ENCODE measurements around the gene PPIF.

Gene PPIF

DNA sequence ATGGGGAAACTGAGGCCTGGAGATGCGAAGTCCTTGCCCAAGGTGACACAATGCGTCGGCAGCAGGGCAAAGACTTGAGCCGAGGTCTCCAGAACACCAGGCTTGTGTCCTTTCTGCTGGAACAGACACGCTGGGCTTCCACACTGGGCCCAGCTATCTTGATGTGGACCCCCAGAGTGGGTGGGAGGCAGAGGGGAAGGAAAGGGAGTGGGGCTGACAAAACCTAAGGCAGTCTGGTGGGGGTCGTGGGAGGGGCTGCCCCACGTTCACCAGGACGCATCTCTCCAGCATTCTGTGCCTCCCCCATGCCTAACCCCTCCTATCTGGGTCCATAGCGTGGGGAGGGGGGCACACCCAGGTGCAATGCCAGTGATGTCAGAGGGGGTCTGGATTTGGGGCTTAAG is 38.1 kb downstream of the PPIF start:
- DNase-seq (ENCODE audit: low read depth): no peak
- TF ChIP-seq, protein P1, sequence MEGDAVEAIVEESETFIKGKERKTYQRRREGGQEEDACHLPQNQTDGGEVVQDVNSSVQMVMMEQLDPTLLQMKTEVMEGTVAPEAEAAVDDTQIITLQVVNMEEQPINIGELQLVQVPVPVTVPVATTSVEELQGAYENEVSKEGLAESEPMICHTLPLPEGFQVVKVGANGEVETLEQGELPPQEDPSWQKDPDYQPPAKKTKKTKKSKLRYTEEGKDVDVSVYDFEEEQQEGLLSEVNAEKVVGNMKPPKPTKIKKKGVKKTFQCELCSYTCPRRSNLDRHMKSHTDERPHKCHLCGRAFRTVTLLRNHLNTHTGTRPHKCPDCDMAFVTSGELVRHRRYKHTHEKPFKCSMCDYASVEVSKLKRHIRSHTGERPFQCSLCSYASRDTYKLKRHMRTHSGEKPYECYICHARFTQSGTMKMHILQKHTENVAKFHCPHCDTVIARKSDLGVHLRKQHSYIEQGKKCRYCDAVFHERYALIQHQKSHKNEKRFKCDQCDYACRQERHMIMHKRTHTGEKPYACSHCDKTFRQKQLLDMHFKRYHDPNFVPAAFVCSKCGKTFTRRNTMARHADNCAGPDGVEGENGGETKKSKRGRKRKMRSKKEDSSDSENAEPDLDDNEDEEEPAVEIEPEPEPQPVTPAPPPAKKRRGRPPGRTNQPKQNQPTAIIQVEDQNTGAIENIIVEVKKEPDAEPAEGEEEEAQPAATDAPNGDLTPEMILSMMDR (IDR thresholded peaks at IDR 0.05; ENCODE audit: low read depth, low read length, missing control alignments): no peak
- in situ Hi-C loops (cut with HindIII; ENCODE audit: low sequenced_read_pairs): no loop called here
- H3K4me3 ChIP-seq (ENCODE audit: low read depth, low read length): no peak overlapping the region

GRCh38 chr10:79385804-79386531 is 38.7 kb downstream of the PPIF start:
- H3K4me3 ChIP-seq (ENCODE audit: low read depth, low read length): no peak overlapping the region
- in situ Hi-C loops (cut with HindIII; ENCODE audit: low sequenced_read_pairs): no loop called here
- DNase-seq (ENCODE audit: low read depth): no peak
- TF ChIP-seq, protein P1 (IDR thresholded peaks at IDR 0.05; ENCODE audit: low read depth, low read length, missing control alignments): no peak

DNA sequence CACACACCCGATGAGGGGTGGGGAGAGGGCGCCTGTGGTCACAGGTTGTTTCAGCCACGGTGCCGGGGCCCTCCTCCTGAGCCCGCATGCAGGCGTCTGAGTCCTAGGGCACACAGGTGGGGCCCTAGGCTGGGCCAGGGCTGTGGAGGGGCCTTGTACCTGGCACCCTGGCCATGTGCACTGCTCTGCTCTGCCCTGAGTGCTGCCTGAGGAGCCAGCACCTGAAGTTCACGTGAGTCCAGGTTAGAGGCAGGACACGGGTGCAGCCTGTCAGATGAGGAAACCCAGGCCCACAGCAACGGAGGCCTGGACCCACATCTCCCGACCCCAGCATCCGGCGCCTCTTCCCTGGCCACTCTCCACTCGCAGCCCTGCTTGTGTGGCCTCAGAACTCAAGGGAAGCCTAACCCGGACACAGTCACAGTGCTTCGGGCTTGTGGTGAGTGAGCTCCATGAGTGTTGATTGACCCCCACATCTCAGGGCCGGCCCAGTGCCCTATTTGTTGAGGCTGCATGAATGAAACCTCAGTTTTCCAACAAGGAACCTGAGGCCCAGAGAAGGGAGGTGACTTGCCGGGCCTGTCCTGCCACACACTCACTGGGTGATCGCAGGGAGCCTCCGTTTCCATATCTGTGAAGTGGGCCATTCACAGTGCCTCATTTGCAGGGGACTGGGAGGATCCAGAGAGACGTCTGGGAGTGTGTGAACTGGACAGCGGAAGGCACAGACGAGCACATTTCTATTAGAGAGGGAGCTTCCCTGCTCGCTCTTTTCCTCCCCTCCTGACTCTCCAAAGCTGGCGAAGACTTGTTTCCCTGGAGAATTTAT is 39.6 kb downstream of the PPIF start:
- in situ Hi-C loops (cut with HindIII; ENCODE audit: low sequenced_read_pairs): no loop called here
- TF ChIP-seq, protein P1 (IDR thresholded peaks at IDR 0.05; ENCODE audit: low read depth, low read length, missing control alignments): no peak
- no peak overlapping the region for H3K4me3 ChIP-seq (ENCODE audit: low read depth, low read length)
- DNase-seq (ENCODE audit: low read depth): no peak

DNA sequence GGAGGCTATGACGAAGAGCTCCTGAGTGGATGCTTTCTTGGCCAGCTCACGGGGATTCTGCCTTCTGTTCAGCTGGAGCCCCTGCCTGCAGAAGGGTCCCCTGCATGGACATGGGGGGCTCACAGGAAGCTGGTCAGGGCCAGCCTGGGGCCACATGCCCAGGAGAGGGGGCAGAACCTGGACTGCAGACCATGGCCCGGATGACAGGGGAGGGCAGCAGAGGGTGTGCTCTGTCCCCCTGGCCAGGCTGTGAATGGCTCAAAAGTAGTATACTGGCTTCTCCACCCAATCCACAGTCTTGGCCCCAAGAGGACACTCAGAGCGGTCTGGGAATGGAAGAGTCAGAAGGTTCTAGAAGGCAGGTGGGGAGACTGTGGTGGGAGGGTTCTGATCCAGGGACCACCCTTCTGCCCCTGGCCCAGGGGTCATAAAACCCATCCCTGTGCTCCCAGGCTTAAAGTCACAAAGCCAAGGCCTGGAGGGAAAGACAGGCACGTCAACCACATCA is 40.3 kb downstream of the PPIF start:
- in situ Hi-C loops (cut with HindIII; ENCODE audit: low sequenced_read_pairs): no loop called here
- DNase-seq (ENCODE audit: low read depth): no peak
- TF ChIP-seq, protein P1 (IDR thresholded peaks at IDR 0.05; ENCODE audit: low read depth, low read length, missing control alignments): no peak
- H3K4me3 ChIP-seq (ENCODE audit: low read depth, low read length): no peak overlapping the region

DNA sequence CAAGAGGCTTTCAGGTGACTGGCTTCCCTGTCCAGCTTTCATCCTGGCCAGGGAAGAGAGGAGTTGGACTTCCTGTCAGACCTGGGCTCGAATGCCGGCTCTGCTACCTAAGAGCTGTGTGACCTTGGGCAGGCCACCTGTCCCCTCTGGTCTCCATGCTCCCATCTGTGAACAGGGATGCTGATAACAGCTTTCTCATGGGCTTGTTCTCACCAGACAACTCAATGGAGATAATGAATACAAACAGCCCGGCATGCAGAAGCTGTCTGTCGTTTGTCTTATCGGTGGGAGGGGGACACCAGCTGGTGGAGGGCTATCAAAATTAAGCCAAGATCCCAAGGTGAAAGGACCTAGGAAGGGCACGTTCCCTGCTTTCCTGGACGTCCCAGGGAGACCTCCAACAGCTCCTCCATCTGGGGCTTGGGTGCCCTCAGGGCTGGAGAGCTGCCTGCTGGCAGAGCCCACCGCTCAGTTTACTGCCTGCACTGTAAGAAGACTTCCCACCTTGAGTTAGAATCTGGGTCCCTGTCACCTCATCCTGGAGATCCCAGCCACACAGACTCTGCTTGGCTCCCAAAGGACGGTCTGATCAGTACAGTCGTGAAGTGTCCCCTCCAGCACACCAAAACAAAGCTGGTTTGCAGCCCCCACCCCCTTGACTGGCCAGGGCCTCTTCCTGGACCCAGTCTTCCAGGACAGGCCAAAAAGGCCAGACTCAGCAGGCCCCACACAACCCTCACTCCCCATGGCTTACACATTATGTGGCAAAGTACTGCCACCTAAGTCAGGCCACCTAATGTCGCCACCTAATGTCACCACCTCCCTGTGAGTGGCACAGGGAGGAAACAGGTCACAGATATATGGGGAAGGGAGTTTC is 40.9 kb downstream of the PPIF start:
- in situ Hi-C loops (cut with HindIII; ENCODE audit: low sequenced_read_pairs): no loop called here
- no peak for DNase-seq (ENCODE audit: low read depth)
- TF ChIP-seq, protein P1 (IDR thresholded peaks at IDR 0.05; ENCODE audit: low read depth, low read length, missing control alignments): no peak
- H3K4me3 ChIP-seq (ENCODE audit: low read depth, low read length): no peak overlapping the region

- DNase-seq (ENCODE audit: low read depth): no peak
- no peak overlapping the region for H3K4me3 ChIP-seq (ENCODE audit: low read depth, low read length)
- in situ Hi-C loops (cut with HindIII; ENCODE audit: low sequenced_read_pairs): no loop called here
- TF ChIP-seq, protein P1 (IDR thresholded peaks at IDR 0.05; ENCODE audit: low read depth, low read length, missing control alignments): no peak
These were observed 42.8 kb downstream of the PPIF start for GRCh38 chr10:79390057-79390456.

Data from astrocyte of the cerebellum (primary cell).